Stimulated activated effector memory CD8-positive, alpha-beta T cell treated with anti-CD3 and anti-CD28 coated beads, Interleukin-12 subunit alpha, Interleukin-12 subunit beta, amount 100 ng/mL, for 72 hours (primary cell): ENCODE data around the gene CYP17A1.

ENCODE experiments used
- ATAC-seq: fragments of 150-1000 bp; cut with Tn5 transposase; 2 replicates; pipeline ENCODE4 v1.10.0; 2021
- DNase-seq, 2 donors: peaks; one replicate each; pipeline ENCODE4 v3.0.0; 2021 to 2022; ENCODE audit warnings: low spot score in 2 of 2
- H3K27ac Mint-ChIP-seq: one replicate; pipeline ENCODE4 v1.8.0; 2022; ENCODE audit warnings: mild to moderate bottlenecking, mixed read lengths
- H3K36me3 Mint-ChIP-seq: one replicate; pipeline ENCODE4 v1.8.0; 2022; ENCODE audit warnings: mild to moderate bottlenecking, mixed read lengths
- H3K4me1 Mint-ChIP-seq: one replicate; pipeline ENCODE4 v1.8.0; 2022; ENCODE audit warnings: mixed read lengths
- H3K4me3 Mint-ChIP-seq: one replicate; pipeline ENCODE4 v1.8.0; 2022; ENCODE audit warnings: mild to moderate bottlenecking, mixed read lengths
- H3K9me3 Mint-ChIP-seq: one replicate; pipeline ENCODE4 v1.8.0; 2022; ENCODE audit warnings: mixed read lengths

The CYP17A1 gene

DNA sequence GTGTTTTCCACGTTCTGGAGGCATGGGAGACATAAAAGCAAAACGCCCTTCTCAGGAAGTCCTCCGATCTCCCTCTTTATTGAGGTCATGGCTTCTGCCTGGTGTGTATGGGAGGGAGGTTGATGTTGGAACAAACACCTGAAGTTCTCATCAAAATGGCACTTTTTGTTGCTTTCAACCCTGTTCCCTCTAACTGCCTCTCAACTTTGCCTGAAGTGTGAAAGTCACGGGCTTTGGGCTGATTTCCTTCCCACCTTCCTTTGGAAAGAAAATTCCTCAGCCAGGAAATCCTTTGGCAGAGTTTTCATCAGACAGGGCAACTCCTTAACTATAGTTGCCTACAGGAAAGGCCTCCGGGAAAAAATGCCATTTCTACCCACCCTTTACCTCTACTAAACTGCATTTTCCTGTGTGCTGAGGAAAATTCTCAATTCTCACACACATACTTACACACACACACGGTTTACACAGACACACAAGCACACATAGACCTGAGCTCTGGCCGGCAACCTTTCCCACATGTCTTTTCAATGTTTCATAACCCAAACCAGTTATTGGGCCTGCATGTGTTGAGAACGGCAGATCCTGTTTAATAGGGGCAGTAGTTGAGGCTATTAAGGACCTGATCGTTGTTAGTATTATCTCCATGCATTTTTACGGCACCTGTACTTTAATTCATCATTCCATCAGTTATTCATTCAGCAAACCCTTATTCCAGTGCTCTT is 36.4 kb downstream of the CYP17A1 start:
- Mint-ChIP-seq H3K4me3 (no peak overlapping the region), H3K9me3 (no peaks in the 10 kb centered on the region), H3K27ac (peak overlapping the region; percentile 93), H3K4me1 (peaks cover 33% of the 10 kb centered on the region), H3K36me3 (peaks cover 75% of the 10 kb centered on the region)
- ATAC-seq (no peak), DNase-seq (no peak)

DNA sequence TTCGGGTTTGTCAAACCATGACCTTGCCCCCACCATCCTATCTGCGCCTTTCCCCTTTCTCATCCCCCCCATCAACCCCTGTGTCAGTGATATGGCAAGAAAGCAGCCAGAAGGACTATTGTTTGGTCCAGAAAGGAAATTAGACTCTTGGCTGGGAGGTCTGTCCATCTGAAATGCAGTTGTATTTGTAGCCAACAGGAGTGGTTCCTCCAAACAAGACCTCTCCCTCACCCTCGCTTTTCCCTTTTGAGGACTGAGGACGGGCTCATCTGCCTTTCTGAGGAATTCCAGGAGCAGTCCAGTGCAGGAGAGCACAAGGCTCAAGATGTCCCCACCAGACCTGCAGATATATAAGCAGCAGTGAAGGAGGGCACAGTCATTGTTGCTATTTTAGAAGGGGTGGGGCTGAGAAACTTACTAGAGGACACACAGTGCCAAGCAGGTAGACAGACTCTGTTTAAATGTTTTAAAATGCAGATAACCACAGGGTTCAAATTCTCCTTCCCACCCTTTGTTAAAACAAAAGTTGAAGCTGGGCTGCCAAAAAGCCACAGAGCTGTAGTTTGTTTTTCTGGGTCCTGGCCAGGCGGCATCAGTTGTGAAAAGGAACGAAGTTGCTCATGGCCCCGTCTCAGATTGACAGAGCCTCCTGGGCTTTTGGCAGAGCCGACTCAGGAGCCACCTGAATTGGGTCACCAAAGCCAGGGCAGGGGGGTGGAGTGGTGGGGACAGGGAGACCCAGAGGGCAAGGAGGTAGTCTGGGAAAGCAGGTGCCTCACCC is 37.3 kb downstream of the CYP17A1 start:
- Mint-ChIP-seq H3K4me3 (no peak overlapping the region), H3K27ac (peak overlapping the region; percentile 71), H3K36me3 (peaks cover 67% of the 10 kb centered on the region), H3K9me3 (no peaks in the 10 kb centered on the region), H3K4me1 (peaks cover 38% of the 10 kb centered on the region)
- DNase-seq (no peak), ATAC-seq (no peak)

DNA sequence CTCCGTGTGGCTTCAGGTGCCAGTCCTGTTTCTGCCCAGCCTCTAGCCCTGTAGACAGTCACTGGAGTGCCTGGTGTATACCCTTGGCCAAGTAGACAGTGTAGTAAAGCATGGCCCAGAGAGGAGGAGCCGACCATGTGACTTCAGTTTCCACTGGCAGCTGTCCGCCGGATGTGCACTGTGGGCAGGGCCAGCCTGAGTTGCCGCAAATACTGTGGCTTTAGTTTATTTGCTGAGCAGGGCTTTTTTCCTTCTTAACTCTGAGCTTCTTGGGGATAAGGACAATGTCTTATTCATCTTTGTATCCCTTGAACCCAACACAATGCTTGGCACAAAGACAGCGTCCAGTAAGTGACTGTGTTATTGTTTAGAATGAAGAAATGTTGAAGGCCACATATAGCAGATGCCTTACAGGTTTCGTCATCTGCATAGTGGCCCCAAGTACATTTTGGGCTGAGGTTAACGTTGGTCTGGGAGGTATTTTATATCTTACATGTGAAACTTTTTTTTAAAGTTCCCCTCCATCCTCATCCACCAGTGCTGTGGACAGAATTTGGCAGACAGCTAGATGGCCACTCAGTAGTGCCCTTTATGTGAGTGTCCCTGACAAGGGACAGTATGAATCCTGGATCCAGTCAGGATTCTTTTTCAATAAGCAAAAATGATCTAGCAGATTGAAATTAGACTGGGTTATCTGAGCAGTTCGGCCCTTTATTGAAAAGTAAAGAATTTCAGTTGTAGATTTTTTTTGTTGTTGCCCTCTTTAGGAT is 40.6 kb downstream of the CYP17A1 start:
- ATAC-seq (peak; percentile 98), DNase-seq (peak; percentile 14 to 59)
- Mint-ChIP-seq H3K27ac (peak overlapping the region; percentile 76), H3K4me3 (peak overlapping the region; percentile 10), H3K36me3 (peaks cover 44% of the 10 kb centered on the region), H3K9me3 (no peaks in the 10 kb centered on the region), H3K4me1 (peaks cover 18% of the 10 kb centered on the region)

DNA sequence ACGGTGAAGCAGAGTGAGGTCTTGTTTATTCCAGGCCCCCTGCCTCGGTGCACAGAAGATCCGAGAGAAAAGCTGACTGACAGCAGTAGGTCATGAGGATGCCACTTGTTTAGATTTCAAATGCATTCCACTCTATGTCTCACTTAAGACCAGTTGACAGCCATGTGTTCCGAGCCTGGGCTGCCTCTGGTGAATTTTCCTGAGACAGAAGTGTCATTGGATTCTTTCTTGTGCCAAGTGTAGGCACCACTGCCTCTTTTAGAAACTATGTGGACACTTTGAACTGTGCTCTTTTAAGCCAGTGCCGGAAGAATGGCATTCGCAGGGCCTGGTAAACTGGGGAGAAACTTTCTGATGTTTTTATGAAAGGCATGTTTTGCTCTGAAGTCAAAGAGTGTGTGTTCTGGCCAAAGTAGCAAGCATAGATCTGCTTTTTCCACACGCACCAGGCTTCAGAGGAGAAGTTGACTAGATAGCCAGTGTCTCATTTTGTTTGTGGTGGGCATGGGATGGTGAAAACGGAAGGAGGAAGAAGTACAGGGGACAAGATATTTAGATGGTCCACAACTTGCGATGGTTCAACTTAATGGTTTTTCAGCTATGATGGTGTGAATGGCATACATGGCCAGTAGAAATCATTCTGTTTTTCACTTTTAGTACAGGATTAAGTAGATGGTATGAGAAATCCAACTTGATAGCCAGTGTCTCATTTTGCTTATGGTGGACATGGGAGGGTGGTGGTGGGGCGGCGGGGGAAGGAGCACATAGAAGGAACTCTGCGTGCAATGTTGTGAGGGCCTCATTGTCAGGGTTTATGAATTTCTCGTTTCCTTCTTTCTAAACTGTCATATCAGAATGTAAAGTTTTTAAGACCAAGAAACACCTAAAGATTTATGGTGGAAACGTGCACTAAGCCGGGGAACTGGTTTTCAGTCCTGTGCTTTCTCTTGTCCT is 41.5 kb downstream of the CYP17A1 start:
- Mint-ChIP-seq H3K4me1 (peaks cover 18% of the 10 kb centered on the region), H3K27ac (peak overlapping the region; percentile 76), H3K4me3 (peak overlapping the region; percentile 10), H3K36me3 (peaks cover 39% of the 10 kb centered on the region), H3K9me3 (no peaks in the 10 kb centered on the region)
- no peak for DNase-seq
- ATAC-seq, result no peak

DNA sequence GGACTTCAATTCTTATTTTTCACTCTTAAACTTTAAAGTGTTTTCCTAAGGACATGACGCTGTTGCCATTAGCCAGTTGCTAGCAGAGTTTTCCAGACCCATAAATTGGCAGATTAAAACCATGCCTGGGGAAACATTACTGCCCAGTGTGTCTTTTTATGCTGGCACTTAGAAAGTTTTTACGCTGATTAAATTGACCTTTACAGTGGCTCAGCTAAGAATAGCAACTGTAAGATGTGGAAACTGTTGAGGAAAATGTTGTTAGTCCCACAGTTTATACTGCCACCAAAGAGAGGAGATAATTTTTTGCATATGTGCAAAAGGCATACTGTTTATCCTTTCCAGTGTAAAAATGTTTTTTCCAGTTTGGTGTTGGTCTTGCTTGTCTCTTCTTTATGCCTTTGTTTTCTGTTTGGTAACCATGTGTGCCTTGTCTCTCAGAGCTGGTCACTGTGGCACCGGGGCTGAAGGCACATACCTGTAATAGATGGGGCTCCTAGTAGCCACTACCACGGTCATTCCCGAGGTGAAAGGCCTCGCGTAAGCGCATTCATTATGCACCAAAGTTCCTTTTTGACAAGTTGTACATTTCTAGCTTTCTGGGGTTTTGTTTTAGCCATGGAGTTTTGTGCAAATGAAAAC is 45.3 kb downstream of the CYP17A1 start:
- no peak for ATAC-seq
- Mint-ChIP-seq H3K9me3 (no peaks in the 10 kb centered on the region), H3K27ac (no peak overlapping the region), H3K36me3 (peaks cover 15% of the 10 kb centered on the region), H3K4me3 (no peak overlapping the region), H3K4me1 (peaks cover 33% of the 10 kb centered on the region)
- no peak for DNase-seq

DNA sequence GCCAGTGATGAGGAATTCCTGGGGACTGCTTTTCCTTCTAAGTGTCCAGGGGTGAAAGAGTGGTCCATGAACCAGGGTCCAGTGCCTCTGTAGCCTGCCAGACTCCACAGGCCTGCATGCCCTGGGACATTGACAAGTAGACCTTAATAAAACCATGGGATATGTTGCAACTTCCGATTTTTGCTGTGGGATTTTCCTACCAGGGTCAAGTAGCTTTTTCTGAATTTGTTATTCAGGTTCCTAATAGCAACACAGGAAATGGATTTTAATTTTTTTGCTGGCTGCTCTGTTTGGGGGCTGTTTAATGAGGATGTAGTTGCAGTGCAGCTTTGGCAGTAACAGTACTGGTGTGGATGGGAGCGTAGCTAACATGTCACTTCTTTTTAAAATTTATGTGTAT is 51.4 kb downstream of the CYP17A1 start:
- DNase-seq (no peak), ATAC-seq (no peak)
- H3K9me3 Mint-ChIP-seq, result no peaks in the 10 kb centered on the region
- H3K36me3 Mint-ChIP-seq, result peaks cover 7% of the 10 kb centered on the region
- H3K27ac Mint-ChIP-seq, result peak overlapping the region; percentile 32
- peaks cover 63% of the 10 kb centered on the region for H3K4me1 Mint-ChIP-seq
- H3K4me3 Mint-ChIP-seq, result no peak overlapping the region

DNA sequence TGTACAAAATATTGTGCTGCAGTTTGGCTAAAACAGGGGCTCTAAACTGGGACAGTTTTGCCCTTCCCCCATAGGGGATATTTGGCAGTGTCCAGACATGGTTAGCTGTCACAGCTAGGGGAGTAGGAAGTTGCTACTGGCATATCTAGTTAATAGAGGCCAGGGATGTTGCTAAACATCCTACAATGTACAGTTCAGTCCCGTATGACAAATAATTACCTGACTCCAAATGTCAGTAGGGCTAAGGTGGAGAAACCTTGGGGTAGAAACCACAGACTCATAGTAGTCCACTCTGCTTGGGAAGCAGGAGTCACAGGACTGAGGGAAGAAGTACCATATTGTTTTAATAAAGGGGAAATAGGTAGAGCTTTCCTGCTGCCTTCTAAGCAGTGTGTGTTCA is 53.6 kb downstream of the CYP17A1 start:
- Mint-ChIP-seq H3K27ac (peak overlapping the region; percentile 83), H3K4me1 (peaks cover 70% of the 10 kb centered on the region), H3K4me3 (no peak overlapping the region), H3K36me3 (no peaks in the 10 kb centered on the region), H3K9me3 (no peaks in the 10 kb centered on the region)
- ATAC-seq, result no peak
- DNase-seq, result no peak

DNA sequence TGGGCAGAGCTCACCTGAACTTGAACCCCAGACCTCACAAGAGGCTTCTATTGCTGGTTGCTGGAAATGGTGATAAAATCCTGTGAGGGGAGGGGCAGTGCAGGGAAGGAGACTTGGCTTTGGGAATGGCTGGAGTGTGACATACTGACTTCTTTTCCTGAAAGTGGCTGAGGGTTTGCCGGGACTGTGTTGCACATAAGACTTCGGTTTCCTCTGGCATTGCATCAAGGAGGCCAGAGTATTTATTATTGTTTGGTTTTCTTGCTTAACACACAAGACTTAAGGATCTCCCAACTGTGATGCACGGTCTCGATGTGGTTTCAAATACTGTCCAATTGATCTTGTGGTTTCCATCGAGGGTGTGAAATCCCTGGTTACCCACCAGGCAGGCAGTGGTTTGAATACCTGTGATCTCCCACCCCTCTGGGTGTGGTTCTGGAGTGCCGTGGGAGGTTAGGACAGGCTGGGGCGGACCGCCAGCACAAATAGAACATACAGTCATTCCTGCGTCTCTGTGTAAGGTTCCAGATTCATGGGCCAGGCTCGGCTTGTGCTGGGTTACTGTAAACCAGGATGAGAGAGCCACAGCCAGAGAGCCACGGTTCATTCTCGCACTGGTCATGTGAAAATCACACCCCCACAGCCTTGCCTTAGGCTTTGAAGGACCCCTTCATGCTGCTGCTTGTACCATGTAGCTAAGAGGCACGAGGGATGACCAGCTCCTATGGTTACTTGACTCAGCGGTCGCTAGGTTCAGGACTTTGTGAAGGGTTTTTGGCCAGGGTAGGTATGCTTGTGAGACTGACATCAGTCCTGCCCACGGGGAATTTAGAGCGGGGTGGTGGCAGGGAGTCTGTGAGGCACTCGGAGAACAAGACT is 54.3 kb downstream of the CYP17A1 start:
- DNase-seq, result no peak

DNA sequence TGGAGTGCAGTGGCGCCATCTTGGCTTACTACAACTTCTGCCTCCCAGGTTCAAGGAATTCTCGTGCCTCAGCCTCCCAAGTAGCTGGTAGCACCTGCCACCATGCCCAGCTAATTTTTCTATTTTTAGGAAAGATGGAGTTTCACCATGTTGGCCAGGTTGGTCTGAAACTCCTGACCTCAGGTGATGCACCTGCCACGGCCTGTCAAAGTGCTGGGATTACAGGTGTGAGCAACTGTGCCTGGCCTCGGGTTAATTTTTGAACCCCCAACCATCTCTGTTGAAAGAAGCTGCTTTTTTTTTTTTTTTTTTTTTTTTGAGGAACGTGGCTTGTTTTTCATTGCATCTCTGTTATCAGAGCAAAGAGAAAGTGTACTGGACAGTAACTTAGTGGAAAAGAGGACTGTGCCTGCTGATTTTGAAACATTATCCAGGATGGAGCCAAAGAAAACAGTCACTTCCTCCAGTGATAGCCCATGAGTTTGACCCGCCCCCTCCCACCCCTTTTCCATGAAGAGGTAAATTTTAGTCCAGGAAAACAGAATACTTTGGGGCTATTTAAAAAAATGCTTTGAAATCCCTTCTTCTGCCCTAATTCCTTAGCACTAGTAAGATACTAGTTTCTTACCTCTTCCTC is 55.2 kb downstream of the CYP17A1 start:
- H3K4me1 Mint-ChIP-seq, result peaks cover 72% of the 10 kb centered on the region
- H3K27ac Mint-ChIP-seq, result peak overlapping the region; percentile 83
- no peaks in the 10 kb centered on the region for H3K9me3 Mint-ChIP-seq
- DNase-seq (no peak), ATAC-seq (no peak)
- no peak overlapping the region for H3K4me3 Mint-ChIP-seq
- no peaks in the 10 kb centered on the region for H3K36me3 Mint-ChIP-seq

More for the DNA sequence above, 54.3 kb downstream of the CYP17A1 start:
- Mint-ChIP-seq H3K4me3 (no peak overlapping the region), H3K9me3 (no peaks in the 10 kb centered on the region), H3K27ac (peak overlapping the region; percentile 83), H3K36me3 (no peaks in the 10 kb centered on the region), H3K4me1 (peaks cover 76% of the 10 kb centered on the region)
- ATAC-seq, result peak; percentile 16

DNA sequence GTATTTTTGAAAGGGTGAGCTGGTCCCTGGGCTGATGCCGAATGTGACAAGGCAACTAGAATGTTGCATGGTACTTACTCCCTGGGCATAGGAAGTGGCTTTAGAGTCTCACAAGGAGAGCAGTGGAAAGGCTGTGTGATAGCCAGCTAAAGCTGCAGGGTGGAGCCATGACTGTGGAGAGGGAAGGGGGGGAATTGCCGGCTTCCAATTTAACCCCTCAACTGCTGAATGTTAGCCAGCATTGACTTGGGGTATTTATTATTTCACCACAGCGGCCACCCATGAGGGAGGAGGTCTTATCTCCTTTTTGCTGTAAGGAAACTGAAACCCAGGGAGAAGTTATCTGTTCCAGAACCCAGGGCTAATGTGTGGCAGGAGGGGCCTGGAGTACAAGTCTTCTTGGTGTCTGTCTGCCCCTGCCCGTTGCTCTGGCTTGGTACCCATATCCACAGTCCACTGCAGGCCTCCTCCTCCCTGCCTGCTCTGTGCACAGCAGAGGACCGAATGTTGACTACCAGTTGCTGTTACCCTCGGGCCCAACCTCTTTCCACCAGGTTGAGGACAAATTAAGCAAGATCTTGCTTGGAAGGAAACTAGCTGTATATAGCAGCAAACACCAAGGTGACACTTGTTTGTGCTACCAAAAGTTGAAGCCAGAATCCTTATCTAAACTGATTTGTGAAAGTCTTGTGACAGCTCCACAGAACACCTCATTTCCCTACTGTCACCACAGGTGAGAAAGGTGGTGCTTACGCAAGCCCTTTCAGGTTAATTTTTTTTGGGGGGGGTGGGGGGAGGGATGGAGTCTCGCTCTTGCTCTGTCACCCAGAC is 55.9 kb downstream of the CYP17A1 start:
- H3K36me3 Mint-ChIP-seq, result no peaks in the 10 kb centered on the region
- peaks cover 64% of the 10 kb centered on the region for H3K4me1 Mint-ChIP-seq
- ATAC-seq, result no peak
- H3K9me3 Mint-ChIP-seq, result no peaks in the 10 kb centered on the region
- no peak for DNase-seq
- no peak overlapping the region for H3K27ac Mint-ChIP-seq
- H3K4me3 Mint-ChIP-seq, result no peak overlapping the region
